MG63 (cell line): ENCODE results near the gene RCE1. TPM values are rescaled to one million over a fixed set of nuclear protein-coding genes. Genes with fewer than 3 reads are reported as not detected.

Experiments used
- DNase-seq: peaks from one replicate; pipeline ENCODE4 v3.0.0-alpha.2; 2020
- H3K27me3 ChIP-seq: fragments of 250-450 bp; sonication (Bioruptor Pico); 2 replicates; pipeline ENCODE4 v1.5.1; 2020; ENCODE audit warnings: mild to moderate bottlenecking, moderate library complexity
- H3K36me3 ChIP-seq: fragments of 250-450 bp; sonication (Bioruptor Pico); 2 replicates; pipeline ENCODE4 v1.5.1; 2020; ENCODE audit warnings: mild to moderate bottlenecking, moderate library complexity
- H3K4me3 ChIP-seq: fragments of 250-450 bp; sonication (Bioruptor Pico); 2 replicates; pipeline ENCODE4 v1.5.1; 2020; ENCODE audit warnings: mild to moderate bottlenecking, moderate library complexity
- H3K9me3 ChIP-seq: fragments of 250-450 bp; sonication (Bioruptor Pico); 2 replicates; pipeline ENCODE4 v1.5.1; 2020; ENCODE audit warnings: mild to moderate bottlenecking, moderate library complexity
- total RNA-seq: library from RNA; depleted of rRNA; stranded (reverse); fragments of >200 nt; shearing (Covaris generic); gene quantifications from 2 replicates; pipeline ENCODE4 v1.2.3, GENCODE V29; 2014; ENCODE audit warnings: low replicate concordance; rRNA removed

RCE1 gene
- total RNA-seq, 1 experiment from 2014 or later = 17.2 TPM

DNA sequence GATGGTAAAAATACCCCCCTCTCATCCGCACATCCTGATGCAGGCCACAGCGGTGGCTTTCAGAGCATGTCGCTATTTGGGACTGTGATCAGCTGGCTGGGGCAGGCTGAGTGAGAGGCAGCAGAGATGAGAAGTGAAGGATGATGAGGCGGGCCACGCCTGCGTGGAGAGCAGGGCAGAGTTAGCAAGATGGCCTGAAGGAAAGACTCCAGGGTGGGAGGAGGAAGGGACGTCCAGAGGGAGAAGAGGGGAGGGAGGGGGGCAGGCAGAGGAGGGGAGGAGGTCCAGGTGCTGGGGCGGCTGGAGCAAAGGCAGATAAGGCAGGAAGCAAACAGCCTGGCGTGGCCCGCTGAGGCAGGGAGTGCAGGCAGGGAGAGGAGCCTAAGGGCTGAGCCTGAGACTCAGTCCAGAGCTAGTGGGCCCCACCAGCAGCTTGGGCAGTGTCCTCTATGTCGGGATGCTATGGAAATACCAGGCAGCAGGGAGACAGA, 42.8 kb downstream of the RCE1 start:
- Histone ChIP-seq H3K4me3 (no peak overlapping the region), H3K27me3 (no peaks in the 10 kb centered on the region), H3K9me3 (no peaks in the 10 kb centered on the region), H3K36me3 (no peaks in the 10 kb centered on the region)
- DNase-seq = no peak

DNA sequence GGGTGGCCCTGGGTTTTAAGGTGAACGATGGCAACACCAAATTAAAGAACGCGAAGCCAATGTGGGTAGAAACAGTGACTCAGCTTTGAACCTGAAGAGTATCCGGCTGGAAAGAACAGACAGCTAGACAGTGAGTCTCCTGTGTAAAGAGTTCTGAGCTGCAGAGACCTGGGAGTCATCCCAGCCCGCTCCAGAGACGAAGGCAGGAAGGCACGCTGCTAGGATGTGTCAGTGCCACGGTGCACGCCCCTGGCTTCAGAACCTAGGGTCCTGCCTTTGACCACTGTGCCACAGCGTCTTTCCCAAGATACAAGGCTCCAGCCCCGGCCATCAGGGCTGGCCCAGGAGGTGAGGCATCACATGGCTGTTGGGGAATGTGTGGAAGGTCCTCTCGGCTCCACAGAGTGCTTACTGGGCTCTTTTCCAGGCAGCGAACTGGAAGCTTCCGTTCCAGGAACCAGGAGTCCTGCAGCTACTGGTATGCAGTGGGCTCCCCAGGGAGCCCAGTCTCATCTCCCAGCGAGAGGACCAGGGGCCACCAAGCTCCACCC, 43.5 kb downstream of the RCE1 start:
- H3K27me3 ChIP-seq = no peaks in the 10 kb centered on the region
- no peaks in the 10 kb centered on the region for H3K9me3 ChIP-seq
- peak; percentile 44 for DNase-seq
- no peaks in the 10 kb centered on the region for H3K36me3 ChIP-seq
- H3K4me3 ChIP-seq = no peak overlapping the region

DNA sequence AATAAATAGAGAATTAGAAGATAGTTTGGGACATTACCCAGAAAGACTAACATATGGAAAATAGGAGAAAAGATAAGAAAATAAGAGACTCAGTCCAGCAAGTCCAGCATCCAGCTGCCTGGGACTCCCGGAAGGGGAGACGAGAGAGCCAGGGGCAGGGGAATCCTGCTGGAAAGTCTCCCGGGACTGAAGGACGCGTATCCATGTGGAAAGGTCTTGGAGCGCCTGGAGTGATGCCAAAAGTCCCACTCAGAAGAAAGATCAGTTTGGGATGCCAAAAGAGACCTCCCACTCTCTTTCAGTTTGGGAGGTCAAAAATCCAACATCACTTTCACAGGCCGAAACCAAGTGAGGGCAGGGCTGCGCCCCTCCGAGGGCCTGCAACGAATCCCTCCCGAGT, 44.3 kb downstream of the RCE1 start:
- no peak overlapping the region for H3K4me3 ChIP-seq
- DNase-seq = no peak
- no peaks in the 10 kb centered on the region for H3K9me3 ChIP-seq
- H3K27me3 ChIP-seq = no peaks in the 10 kb centered on the region
- no peaks in the 10 kb centered on the region for H3K36me3 ChIP-seq

DNA sequence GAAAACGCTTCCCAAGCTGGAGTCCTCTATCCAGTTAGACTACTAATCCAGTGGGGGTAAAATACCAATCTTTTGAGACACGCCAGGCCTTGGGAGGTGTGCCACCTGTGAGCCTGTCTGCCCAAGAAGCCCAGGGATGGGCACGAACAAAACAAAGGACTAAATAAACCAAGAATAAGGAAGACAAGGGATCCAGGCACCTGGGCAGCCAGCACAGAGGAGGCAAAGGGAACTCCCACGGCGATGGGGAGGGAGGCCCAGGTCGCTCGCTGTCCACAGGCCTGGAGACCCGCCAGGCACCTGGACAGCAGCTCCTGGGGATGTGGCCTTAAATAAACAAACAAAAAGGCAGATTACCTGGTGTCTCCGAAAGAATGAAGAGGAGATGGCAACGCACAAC, 45.0 kb downstream of the RCE1 start:
- H3K36me3 ChIP-seq = no peaks in the 10 kb centered on the region
- H3K9me3 ChIP-seq = no peaks in the 10 kb centered on the region
- no peaks in the 10 kb centered on the region for H3K27me3 ChIP-seq
- no peak overlapping the region for H3K4me3 ChIP-seq
- DNase-seq = no peak

DNA sequence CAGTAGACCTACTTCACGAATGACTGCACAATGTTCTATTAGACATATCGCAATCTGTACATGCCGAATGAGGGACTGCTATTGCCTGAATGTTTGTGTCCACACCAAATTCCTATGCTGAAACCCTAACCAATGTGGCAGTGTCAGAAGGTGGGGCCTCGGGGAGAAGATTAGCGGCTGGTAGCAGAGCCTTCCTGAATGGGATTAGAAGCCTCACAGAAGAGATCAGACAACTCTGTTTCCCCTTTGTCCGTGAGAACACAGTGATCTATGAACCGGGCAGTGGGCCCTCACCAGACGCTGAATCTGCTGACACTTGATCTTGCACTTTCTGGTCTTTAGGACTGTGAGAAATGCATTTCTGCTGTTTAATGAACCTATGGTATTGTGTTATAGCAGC, 46.7 kb downstream of the RCE1 start:
- no peaks in the 10 kb centered on the region for H3K27me3 ChIP-seq
- no peaks in the 10 kb centered on the region for H3K9me3 ChIP-seq
- no peak overlapping the region for H3K4me3 ChIP-seq
- no peak for DNase-seq
- H3K36me3 ChIP-seq = no peaks in the 10 kb centered on the region

DNA sequence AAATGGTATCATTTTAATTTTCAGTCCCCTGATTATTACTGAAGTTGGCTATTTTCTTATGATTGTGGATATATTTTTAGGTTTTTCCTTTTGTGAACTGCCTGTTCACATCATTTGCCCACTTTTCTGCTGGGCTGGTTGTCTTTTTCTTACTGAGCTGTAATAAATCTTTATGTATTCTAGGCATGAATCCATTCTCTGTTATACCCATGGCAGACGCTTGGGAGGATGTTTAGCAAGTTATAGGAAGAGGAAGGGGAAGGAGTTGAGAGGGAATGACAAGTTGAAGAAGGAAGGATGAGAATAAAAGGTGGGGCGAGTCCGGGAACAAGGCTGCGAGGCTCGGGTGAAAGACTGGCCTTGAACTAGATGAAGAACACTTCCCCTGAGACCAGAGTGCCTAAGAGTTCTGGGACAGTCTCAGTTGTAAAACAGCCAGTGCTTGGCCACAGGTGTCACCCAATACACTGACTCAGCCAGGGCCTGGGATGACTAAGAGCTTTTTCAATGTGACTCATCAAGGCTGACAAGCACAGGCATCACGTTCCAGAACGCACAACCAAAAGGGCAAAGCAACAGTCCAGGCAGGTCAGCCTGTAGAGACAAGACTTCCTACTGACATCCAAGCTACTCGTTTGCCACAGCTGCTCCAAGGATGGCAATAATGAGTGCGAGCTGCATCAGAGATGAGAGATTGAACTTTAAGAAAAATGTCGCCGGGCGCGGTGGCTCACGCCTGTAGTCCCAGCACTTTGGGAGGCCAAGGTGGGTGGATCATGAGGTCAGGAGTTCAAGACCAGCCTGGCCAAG, 48.8 kb downstream of the RCE1 start:
- H3K4me3 ChIP-seq = no peak overlapping the region
- no peaks in the 10 kb centered on the region for H3K9me3 ChIP-seq
- peak; percentile 89 for DNase-seq
- H3K36me3 ChIP-seq = no peaks in the 10 kb centered on the region
- no peaks in the 10 kb centered on the region for H3K27me3 ChIP-seq

DNA sequence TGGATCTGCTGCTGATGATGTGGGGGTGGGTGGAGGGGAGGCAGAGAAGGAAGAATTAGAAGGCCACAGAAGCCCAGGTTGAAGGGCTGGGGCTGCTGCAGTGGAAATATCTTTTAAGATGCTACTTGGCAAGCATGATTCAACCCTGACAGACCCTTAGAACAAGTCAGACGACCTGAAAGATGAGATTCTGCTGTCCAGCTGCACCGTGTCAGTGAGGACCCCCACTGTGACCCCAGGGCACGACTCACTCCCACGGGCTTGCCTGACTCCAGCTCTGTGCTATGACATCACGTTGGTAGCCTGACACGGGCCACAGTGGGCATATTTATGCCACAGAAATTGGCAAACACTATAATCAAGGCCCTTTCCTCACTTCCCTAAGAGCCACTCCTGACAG, 49.7 kb downstream of the RCE1 start:
- DNase-seq = peak; percentile 20
- no peaks in the 10 kb centered on the region for H3K9me3 ChIP-seq
- no peaks in the 10 kb centered on the region for H3K36me3 ChIP-seq
- H3K27me3 ChIP-seq = no peaks in the 10 kb centered on the region
- no peak overlapping the region for H3K4me3 ChIP-seq

DNA sequence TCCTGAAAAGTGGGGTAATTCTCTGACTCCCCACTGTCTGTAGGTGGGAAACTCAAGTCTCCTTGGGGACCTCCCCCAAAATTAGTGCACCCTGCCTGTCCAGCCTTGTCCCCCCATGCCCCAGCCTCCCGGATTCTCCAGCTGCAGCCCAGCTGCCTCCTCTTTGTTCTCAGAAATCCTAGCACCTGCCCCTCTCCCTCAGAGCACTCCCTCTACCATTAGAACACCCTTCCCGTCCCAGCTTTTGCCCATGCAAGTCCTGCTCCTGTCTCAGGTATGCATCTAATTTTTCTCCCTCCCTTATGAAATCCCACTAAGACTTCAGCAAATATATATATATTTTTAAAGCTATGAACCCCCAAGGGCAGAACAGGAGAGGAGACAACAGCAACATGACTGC, 50.9 kb downstream of the RCE1 start:
- no peak for DNase-seq
- Histone ChIP-seq H3K4me3 (no peak overlapping the region), H3K27me3 (no peaks in the 10 kb centered on the region), H3K36me3 (no peaks in the 10 kb centered on the region), H3K9me3 (no peaks in the 10 kb centered on the region)

Other genes starting within 250 kb of the RCE1 start
- 19.9 and 27.4 TPM in 2 replicates for gene RBM14, start 226.8 kb upstream of the RCE1 start, total RNA-seq
- gene RBM4, start 204.7 kb upstream of the RCE1 start, total RNA-seq = 136 and 213 TPM in 2 replicates
- gene RBM4B, start 165.6 kb upstream of the RCE1 start, total RNA-seq = 15.7 and 26.6 TPM in 2 replicates
- gene SPTBN2, start 114.2 kb upstream of the RCE1 start, total RNA-seq = 20.0 and 25.8 TPM in 2 replicates
- 22.4 and 42.8 TPM in 2 replicates for gene LRFN4, start 13.6 kb downstream of the RCE1 start, total RNA-seq
- gene PC, start 114.9 kb downstream of the RCE1 start, total RNA-seq = 7.6 and 13.0 TPM in 2 replicates
- gene C11orf86, start 131.9 kb downstream of the RCE1 start, total RNA-seq = 0.59 TPM in 1 of 2 replicates, not detected in the other
- 0.54 and 1.2 TPM in 2 replicates for gene SYT12, start 179.7 kb downstream of the RCE1 start, total RNA-seq
- 27.9 and 85.6 TPM in 2 replicates for gene RHOD, start 213.4 kb downstream of the RCE1 start, total RNA-seq